Measurements from ENCODE around the gene UHRF2.

DNA sequence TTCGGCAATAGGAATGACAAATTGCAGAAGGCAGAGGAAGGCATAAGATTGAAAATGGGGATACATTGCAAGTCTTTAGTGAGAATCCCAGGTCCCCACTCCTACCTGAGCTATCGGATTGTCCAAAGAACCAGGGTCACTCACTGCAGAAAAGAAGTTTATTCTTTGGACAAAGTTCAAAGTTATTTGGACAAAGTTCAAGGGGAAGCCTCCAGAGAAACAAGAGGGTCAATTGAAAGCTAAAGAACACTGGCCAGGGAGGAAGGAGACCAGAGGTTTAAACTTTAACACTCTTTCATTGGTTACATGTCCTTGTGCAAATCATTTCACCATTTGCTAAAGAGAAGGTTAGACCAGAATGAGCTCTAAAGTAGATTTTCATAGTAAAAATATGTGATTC lies 5.2 kb upstream of the UHRF2 start:
- no peak for TF ChIP-seq CTCF (IDR thresholded peaks at IDR 0.05 in 2 of 3, conservative IDR thresholded peaks at IDR 0.05 in 1 of 3; ENCODE audit: borderline replicate concordance in 1 of 3, insufficient read depth in 1 of 3, low read depth in 2 of 3, low read length in 2 of 3)
- no peak for TF ChIP-seq ZBTB33 (IDR thresholded peaks at IDR 0.05; ENCODE audit: extremely low read depth, insufficient replicate concordance, low read length)
- no peak for TF ChIP-seq POLR2A (IDR thresholded peaks at IDR 0.05; ENCODE audit: borderline replicate concordance, extremely low read depth, insufficient read depth, insufficient read length)
- TF ChIP-seq CEBPB (IDR thresholded peaks at IDR 0.05; ENCODE audit: low read depth): no peak
- no peak for TF ChIP-seq JUND (IDR thresholded peaks at IDR 0.05)
- no peak for TF ChIP-seq SP1 (IDR thresholded peaks at IDR 0.05; ENCODE audit: low read depth)
- TF ChIP-seq EZH2 (IDR thresholded peaks at IDR 0.05): no peak
- TF ChIP-seq YY1 (IDR thresholded peaks at IDR 0.05; ENCODE audit: extremely low read depth, insufficient replicate concordance, low read depth, low read length): no peak
- no peak for TF ChIP-seq ZNF274 (IDR thresholded peaks at IDR 0.05; ENCODE audit: low read depth, low read length)
- TF ChIP-seq POLR2AphosphoS5 (IDR thresholded peaks at IDR 0.05; ENCODE audit: low read depth, low read length): no peak
